Caco-2 (cell line): ENCODE results near the gene MAPK12. TPM values are rescaled to one million over a fixed set of nuclear protein-coding genes. Genes with fewer than 3 reads are reported as not detected.
A peak's percentile ranks its signal among the peaks of the same experiment; 100 is the strongest.

ENCODE experiments used
- BruUV-seq: library from RNA; stranded (reverse); fragments of 400-500 nt; replicated peaks from 2 replicates; lab custom pipeline; 2021; lab: Mats Ljungman, UMichigan
- CTCF ChIA-PET: fragments of 300-600 bp; sonication (Branson Sonifier 250); formaldehyde crosslinking; loops from one replicate; lab custom pipeline; 2022; ENCODE audit warnings: antibody characterized with exemption; lab: Charles Lee
- POLR2A ChIA-PET: fragments of 300-600 bp; sonication (Branson Sonifier 250); formaldehyde crosslinking; loops from one replicate; lab custom pipeline; 2022; ENCODE audit warnings: antibody characterized with exemption; lab: Charles Lee
- DNase-seq, 2 experiments: peaks; one replicate each; pipeline versions ENCODE4 v3.0.0 to v3.0.0-alpha.2; 2020 to 2022
- H3K27me3 ChIP-seq: replicated peaks from 2 replicates; pipeline ENCODE4 v1.6.0; 2011; ENCODE audit warnings: low read length; ENCODE audit not compliant: control insufficient read depth, insufficient read depth
- H3K36me3 ChIP-seq: 2 replicates; pipeline ENCODE4 v1.5.1; 2011; ENCODE audit warnings: low read length; ENCODE audit not compliant: control insufficient read depth, insufficient read depth
- H3K4me1 ChIP-seq: fragments of 250-450 bp; sonication (Bioruptor Pico); 2 replicates; pipeline ENCODE4 v1.5.1; 2020; ENCODE audit warnings: mild to moderate bottlenecking
- H3K4me3 ChIP-seq: 2 replicates; pipeline ENCODE4 v1.5.1; 2011; ENCODE audit warnings: low read depth, mild to moderate bottlenecking, control low read depth, low read length
- H3K9me3 ChIP-seq: fragments of 250-450 bp; sonication (Bioruptor Pico); 2 replicates; pipeline ENCODE4 v1.5.1; 2020; ENCODE audit warnings: mild to moderate bottlenecking, moderate library complexity
- H3K27ac Mint-ChIP-seq: one replicate; pipeline ENCODE4 v1.8.0; 2022; ENCODE audit warnings: mixed read lengths; ENCODE audit not compliant: unreplicated experiment
- H3K27me3 Mint-ChIP-seq: one replicate; pipeline ENCODE4 v1.8.0; 2022; ENCODE audit warnings: mixed read lengths; ENCODE audit not compliant: insufficient read depth, unreplicated experiment
- H3K36me3 Mint-ChIP-seq: one replicate; pipeline ENCODE4 v1.8.0; 2022; ENCODE audit warnings: mild to moderate bottlenecking, mixed read lengths; ENCODE audit not compliant: insufficient read depth, unreplicated experiment
- H3K4me1 Mint-ChIP-seq: one replicate; pipeline ENCODE4 v1.8.0; 2022; ENCODE audit warnings: low read depth, mixed read lengths; ENCODE audit not compliant: unreplicated experiment
- H3K4me3 Mint-ChIP-seq: one replicate; pipeline ENCODE4 v1.8.0; 2022; ENCODE audit warnings: mild to moderate bottlenecking, moderate library complexity, mixed read lengths; ENCODE audit not compliant: unreplicated experiment
- H3K9me3 Mint-ChIP-seq: one replicate; pipeline ENCODE4 v1.8.0; 2022; ENCODE audit warnings: mixed read lengths; ENCODE audit not compliant: unreplicated experiment
- intact Hi-C: fragments of 100-400 bp; cut with micrococcal nuclease; formaldehyde crosslinking; loops from one replicate; pipeline ENCODE4 v1.10.0; 2022; ENCODE audit not compliant: unreplicated experiment
- total RNA-seq: library from RNA; stranded (reverse); gene quantifications from 2 replicates; pipeline ENCODE4 v1.2.3, GENCODE V29; 2022
- TF ChIP-seq, protein P1 (sequence below), 2 experiments: fragments of 200-600 bp in 1 of 2; IDR thresholded peaks; 1 replicate in 1 of 2; 2 replicates in 1 of 2; pipeline versions ENCODE4 v1.5.1 to v1.8.0; 2011 to 2022; ENCODE audit warnings: antibody characterized with exemption in 1 of 2, control low read depth in 1 of 2, inconsistent platforms in 1 of 2, low read depth in 1 of 2, low read length in 1 of 2, mild to moderate bottlenecking in 1 of 2, moderate library complexity in 1 of 2; ENCODE audit not compliant: insufficient read depth in 1 of 2, severe bottlenecking in 1 of 2, unreplicated experiment in 1 of 2

The MAPK12 gene
- total RNA-seq, 1 experiment from 2014 or later = 37.4 TPM

DNA sequence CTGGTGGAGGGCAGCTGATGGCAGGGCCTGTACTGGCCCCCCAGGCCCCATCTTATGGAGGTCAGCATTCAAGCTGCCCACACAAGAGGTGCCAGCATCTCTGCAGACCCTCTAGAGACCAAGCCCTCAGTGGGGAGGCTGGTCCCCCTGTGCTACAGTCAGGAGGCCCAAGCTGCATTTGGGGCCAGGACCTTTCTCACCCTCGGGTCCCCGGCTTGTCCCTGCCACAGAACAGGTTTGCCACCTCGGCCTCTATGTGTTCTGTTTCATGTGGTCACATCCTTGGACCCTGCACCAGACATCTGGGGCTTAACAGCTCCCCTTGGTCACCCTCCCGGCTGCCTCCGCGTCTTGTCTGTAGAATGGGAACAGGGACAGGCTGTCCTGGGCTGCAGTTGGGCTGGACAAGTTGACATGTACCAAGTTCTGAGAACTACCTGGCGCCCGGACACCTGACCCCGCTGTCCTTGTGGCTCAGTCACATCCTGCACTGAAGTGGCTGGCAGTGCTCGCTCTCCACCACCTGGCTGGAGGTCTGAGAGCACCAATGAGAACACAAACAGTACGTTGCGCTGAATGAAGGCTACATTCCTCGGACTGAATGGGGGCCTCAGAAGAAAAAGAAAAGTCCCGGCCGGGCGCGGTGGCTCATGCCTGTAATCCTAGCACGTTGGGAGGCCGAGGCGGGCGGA lies 48.7 kb upstream of the MAPK12 start:
- Histone ChIP-seq H3K36me3 (no peaks in the 10 kb centered on the region), H3K4me1 (peaks cover 15% of the 10 kb centered on the region), H3K9me3 (no peaks in the 10 kb centered on the region), H3K4me3 (no peak overlapping the region), H3K27me3 (no peaks in the 10 kb centered on the region)
- CTCF ChIA-PET = no interaction called here
- intact Hi-C loops = no loop called here
- no peaks in the 10 kb centered on the region for H3K36me3 Mint-ChIP-seq
- H3K27me3 Mint-ChIP-seq = no peaks in the 10 kb centered on the region
- DNase-seq = no peak
- H3K4me3 Mint-ChIP-seq = no peak overlapping the region
- peaks cover 6% of the 10 kb centered on the region for H3K4me1 Mint-ChIP-seq
- BruUV-seq = no TSS peak
- POLR2A ChIA-PET = no interaction called here
- TF ChIP-seq, protein P1, sequence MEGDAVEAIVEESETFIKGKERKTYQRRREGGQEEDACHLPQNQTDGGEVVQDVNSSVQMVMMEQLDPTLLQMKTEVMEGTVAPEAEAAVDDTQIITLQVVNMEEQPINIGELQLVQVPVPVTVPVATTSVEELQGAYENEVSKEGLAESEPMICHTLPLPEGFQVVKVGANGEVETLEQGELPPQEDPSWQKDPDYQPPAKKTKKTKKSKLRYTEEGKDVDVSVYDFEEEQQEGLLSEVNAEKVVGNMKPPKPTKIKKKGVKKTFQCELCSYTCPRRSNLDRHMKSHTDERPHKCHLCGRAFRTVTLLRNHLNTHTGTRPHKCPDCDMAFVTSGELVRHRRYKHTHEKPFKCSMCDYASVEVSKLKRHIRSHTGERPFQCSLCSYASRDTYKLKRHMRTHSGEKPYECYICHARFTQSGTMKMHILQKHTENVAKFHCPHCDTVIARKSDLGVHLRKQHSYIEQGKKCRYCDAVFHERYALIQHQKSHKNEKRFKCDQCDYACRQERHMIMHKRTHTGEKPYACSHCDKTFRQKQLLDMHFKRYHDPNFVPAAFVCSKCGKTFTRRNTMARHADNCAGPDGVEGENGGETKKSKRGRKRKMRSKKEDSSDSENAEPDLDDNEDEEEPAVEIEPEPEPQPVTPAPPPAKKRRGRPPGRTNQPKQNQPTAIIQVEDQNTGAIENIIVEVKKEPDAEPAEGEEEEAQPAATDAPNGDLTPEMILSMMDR (IDR thresholded peaks at IDR 0.05; ENCODE audit: insufficient read depth in 1 of 2, low read depth in 1 of 2, low read length in 1 of 2, severe bottlenecking in 1 of 2, unreplicated experiment in 1 of 2) = no peak
- no peaks in the 10 kb centered on the region for H3K9me3 Mint-ChIP-seq
- H3K27ac Mint-ChIP-seq = no peak overlapping the region

DNA sequence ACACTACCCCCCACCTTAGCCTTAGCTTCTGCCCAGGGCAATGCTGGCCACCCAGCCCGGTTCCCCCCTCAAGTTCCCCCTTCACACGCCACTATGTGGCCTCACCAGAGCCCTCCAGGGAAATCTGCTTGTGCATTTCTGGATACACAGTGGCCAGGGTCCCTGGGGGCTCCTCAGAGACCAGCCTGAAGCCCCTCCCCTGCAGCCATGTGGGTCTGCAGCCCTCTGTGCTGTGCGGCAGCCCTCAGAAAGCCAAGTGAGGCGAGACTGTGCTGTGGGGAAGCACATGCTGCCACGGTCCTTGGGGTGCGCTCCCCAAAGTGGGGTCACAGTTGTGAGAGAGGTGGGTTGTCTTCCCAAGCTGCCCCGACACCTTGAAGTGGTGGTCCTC lies 48.1 kb upstream of the MAPK12 start:
- H3K9me3 Mint-ChIP-seq = no peaks in the 10 kb centered on the region
- intact Hi-C loops = no loop called here
- no peak overlapping the region for H3K27ac Mint-ChIP-seq
- peaks cover 6% of the 10 kb centered on the region for H3K4me1 Mint-ChIP-seq
- Histone ChIP-seq H3K4me1 (peaks cover 21% of the 10 kb centered on the region), H3K36me3 (no peaks in the 10 kb centered on the region; the same call in 1 of the 2 replicates), H3K4me3 (no peak overlapping the region), H3K9me3 (no peaks in the 10 kb centered on the region), H3K27me3 (no peaks in the 10 kb centered on the region)
- DNase-seq = no peak
- no TSS peak for BruUV-seq
- H3K27me3 Mint-ChIP-seq = no peaks in the 10 kb centered on the region
- ChIA-PET POLR2A (interaction anchor here (1.0 kb wide), 1 partner anchor 16 kb away, joined by 9 read pairs; no protein-coding TSS in a partner anchor), CTCF (no interaction called here)
- no peaks in the 10 kb centered on the region for H3K36me3 Mint-ChIP-seq
- TF ChIP-seq, protein P1 (IDR thresholded peaks at IDR 0.05; ENCODE audit: insufficient read depth in 1 of 2, low read depth in 1 of 2, low read length in 1 of 2, severe bottlenecking in 1 of 2, unreplicated experiment in 1 of 2) = no peak
- H3K4me3 Mint-ChIP-seq = no peak overlapping the region

DNA sequence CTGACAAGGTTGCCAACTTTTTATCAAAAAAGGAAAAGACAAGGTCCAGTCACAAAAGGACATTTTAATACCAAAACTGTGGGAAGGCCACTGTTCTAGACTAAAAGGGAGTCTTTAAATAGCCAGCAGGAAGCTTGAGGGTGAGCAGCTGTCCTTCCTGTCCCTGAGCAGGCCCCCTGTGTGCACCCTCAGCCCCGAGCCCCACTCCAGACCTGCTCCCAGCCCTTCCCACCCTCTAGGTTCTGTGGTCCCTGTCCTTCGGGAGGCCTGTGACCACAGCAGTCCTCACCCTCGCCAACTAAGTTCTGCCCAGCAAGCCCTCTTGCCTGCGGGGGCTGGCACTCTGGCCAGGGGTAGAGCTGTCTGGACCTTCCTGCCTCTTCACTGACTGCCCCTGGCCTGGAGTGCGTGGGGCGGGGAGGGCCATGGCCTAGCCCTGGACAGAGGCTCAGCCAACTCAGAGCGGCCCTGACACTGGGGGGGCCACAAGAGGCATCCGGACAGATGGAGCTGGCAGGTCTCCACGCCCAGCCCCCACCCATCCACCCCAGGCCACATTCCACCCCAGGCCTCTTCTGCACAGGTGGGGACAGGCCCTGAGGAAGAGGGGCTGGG lies 47.6 kb upstream of the MAPK12 start:
- DNase-seq = no peak
- H3K27ac Mint-ChIP-seq = no peak overlapping the region
- no peaks in the 10 kb centered on the region for H3K9me3 Mint-ChIP-seq
- Histone ChIP-seq H3K9me3 (no peaks in the 10 kb centered on the region), H3K4me1 (peaks cover 25% of the 10 kb centered on the region), H3K27me3 (no peaks in the 10 kb centered on the region), H3K36me3 (no peaks in the 10 kb centered on the region; the same call in 1 of the 2 replicates), H3K4me3 (no peak overlapping the region)
- H3K4me1 Mint-ChIP-seq = peaks cover 11% of the 10 kb centered on the region
- H3K4me3 Mint-ChIP-seq = peak overlapping the region; percentile 60
- intact Hi-C loops = no loop called here
- no TSS peak for BruUV-seq
- TF ChIP-seq, protein P1 (IDR thresholded peaks at IDR 0.05; ENCODE audit: insufficient read depth in 1 of 2, low read depth in 1 of 2, low read length in 1 of 2, severe bottlenecking in 1 of 2, unreplicated experiment in 1 of 2) = no peak
- POLR2A ChIA-PET = interaction anchor here (1.0 kb wide), 1 partner anchor 16 kb away, joined by 9 read pairs; no protein-coding TSS in a partner anchor
- peaks cover 4% of the 10 kb centered on the region for H3K36me3 Mint-ChIP-seq
- CTCF ChIA-PET = no interaction called here
- no peaks in the 10 kb centered on the region for H3K27me3 Mint-ChIP-seq
